HL-60/S4 treated with retinoic acid at 250 ng/mL for 4 days and 3 days (cell line): ENCODE data around the gene AFF2.
"Not testable (repeated sequence)": the region's sequence is repeated elsewhere in the genome, so short reads cannot be mapped to it uniquely, and the experiment has no call there.

Source experiments
- in situ Hi-C: fragments of 300-500 bp; cut with MboI; formaldehyde crosslinking; loops from 2 replicates; pipeline ENCODE4 v1.7.0; 2022; ENCODE audit warnings: low sequenced_read_pairs

AFF2 gene

GRCh38 chrX:148906628-148907027 is 406.2 kb downstream of the AFF2 start:
- in situ Hi-C loops = not testable (repeated sequence)

DNA sequence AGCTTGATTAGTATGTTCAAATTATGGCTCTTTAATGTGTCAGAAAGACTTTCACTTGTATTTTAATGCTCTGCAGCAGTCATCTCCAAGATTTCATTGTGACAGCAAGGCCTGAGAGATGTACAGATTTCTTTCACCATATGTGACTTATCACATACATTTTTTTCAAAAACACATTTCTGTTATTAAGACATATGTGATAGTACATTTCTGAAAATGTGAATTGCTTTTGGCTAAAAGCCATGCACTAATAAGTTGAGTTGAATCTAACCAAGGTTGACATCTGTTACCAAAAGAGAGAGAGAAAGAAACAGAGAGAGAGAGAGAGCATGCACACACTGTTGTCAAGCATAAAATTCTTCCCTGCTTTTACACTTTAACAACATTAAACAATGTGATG is 409.3 kb downstream of the AFF2 start:
- in situ Hi-C loops = no loop called here

- in situ Hi-C loops = no loop called here
These were observed 413.6 kb downstream of the AFF2 start for GRCh38 chrX:148913971-148914370.

GRCh38 chrX:148914783-148915182 is 414.4 kb downstream of the AFF2 start:
- in situ Hi-C loops = no loop called here

DNA sequence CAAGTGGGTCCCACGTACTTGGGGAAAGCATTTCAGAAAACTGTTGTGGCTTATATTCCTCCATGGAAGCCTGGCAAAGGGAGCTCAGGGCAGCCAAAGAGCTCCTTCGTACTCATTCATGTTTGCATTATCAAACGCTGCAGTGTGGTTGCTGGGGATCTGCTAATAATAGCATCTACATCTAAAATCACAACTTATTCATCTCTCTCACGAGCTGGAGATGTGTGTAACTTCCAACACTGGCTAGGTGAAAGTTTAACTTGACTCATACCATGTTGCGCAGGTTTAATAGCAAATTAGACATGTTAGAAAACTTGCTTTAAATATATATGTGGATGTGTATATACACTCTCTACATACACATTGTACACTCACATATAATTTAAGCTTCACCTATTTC is 415.1 kb downstream of the AFF2 start:
- in situ Hi-C loops = no loop called here

DNA sequence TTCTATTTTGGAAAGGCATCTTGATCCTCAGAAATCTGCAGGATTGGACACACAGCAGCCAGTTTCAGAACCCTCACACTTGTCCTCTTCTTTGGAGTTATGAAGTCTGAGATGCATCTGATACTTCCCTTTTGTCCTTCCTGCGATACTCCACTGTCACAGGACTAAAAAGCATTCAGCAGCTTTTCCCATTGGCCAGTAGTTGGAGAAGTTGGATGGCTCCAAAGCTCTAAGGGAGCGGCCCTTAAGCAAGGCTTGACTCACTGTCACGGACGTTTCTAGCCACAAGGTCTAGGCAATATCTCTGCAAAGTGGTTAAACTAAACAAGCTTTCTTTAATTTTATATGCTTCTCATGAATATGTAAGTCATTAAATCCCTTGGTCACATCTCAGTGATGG is 417.0 kb downstream of the AFF2 start:
- in situ Hi-C loops = no loop called here

GRCh38 chrX:148923631-148924030 is 423.2 kb downstream of the AFF2 start:
- in situ Hi-C loops = no loop called here

DNA sequence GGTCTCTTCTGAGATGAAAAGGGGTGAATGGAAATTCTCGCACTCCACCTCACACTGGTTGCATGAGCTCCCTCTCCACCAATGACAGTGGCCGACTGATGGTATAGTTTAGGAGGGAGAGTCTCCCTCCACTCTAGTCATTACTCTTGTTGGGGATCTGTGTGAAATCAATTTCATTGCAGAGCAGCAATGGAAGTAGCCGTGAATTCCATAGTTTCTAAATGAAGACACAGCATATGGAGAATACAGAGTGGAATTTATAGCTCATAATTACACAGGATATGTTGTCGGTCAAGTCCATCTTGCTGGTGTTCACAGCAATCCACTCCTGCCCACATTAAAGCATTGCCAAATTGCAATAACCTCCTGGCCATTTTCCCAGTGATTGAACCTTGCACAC is 426.0 kb downstream of the AFF2 start:
- in situ Hi-C loops = no loop called here

DNA sequence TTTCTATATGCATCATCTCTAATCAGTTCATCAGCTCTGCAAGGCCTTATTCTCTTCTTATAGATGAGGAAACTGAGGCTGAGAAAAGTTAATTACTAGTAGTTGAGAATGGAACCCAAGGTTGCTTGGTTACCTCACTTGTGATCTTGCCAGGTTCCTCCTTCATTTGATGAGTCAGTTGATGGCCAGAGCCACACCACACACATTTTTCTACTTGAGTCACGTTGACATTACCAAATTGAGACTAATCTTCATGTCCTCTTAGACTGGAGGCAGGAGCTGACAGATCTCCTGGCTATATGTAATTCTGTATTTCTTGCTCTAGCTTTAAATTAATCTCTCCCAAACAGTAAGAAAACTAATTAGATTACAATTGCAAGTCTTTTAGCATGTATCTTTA is 428.4 kb downstream of the AFF2 start:
- in situ Hi-C loops = no loop called here

GRCh38 chrX:148929686-148930085 is 429.3 kb downstream of the AFF2 start:
- in situ Hi-C loops = no loop called here

- in situ Hi-C loops = no loop called here
These were observed 429.9 kb downstream of the AFF2 start for GRCh38 chrX:148930206-148930729.

DNA sequence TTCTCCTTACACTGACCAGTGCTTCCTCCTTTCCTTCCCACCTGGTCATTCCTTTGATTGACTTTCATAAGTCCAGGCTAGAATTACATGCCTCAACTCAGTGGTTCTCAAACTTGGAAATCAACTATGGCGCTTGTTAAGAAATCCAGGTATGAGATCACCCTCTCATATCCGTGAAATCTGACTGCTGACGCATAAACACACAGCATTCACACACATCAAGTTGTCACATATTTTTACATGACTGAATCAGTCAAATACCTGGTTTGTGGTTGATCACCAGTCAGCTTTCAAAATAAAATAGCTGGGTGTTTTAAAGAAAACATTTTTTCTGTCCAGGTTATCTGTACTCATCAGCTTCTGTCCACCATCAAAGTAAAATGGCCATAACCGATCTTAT is 433.5 kb downstream of the AFF2 start:
- in situ Hi-C loops = no loop called here

DNA sequence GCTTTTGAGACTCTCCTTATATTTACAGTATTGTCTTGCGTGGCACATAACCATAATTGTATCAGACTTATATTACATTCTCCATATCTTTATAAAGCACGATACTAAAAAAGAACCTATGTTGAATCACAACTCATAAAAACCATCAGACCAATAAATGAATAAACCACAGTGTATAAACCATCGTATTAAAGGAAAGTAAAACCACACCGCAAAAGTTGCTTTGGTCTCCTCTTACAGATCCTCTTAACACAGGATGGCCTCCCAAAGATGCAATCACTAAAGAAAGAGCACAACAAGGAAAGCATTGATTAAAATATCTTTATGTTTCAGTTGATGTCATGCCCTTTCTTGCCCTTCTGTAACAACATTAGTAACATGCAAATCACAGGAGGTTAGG is 437.9 kb downstream of the AFF2 start:
- in situ Hi-C loops = no loop called here

DNA sequence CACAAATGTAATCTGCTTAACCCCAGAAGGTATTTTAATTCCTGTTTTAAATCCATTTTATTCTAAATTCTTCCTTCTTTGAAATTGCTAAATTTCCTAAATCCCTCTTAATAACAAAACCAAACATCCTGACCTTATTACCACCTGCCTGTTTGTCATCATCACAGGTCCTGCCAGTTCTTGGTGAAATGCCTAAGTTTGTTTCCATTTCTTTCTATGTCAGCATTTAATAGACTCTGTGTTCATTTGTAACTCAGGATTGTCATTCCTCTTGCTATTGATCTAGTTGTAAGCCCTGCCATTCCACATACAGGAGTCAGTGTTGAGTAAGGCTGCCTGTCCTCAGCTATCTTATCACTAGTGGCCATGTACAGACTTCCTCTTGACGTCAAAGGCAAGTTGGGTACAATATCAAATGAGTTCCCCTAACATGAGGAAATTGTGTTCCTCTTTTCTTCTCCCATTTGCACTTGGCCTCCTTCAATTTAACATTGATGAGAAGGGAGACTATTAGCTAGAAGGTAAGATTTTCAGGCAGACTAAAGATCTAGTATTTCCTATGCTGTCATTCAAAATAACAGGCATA is 440.1 kb downstream of the AFF2 start:
- in situ Hi-C loops = no loop called here

DNA sequence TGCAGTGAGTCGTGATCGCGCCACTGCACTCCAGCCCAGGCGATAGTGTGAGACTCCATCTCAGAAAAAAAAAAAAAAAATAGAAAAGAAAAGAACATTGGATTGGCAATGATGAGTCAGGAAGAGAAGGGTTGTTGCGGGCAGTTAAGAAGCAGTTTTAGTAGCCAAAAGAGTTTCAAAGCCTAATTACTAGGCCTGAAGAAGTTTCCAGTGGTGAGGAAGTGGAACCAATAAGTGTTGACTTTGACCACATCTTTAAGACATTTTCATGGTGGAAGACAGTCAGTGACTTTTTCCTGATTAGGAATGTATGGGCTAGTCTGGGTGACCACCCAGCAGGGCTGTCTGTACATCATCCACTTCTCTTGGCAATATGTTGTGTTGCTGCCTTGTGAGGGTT is 442.3 kb downstream of the AFF2 start:
- in situ Hi-C loops = no loop called here

- in situ Hi-C loops = no loop called here
These were observed 447.1 kb downstream of the AFF2 start for GRCh38 chrX:148947399-148947975.

DNA sequence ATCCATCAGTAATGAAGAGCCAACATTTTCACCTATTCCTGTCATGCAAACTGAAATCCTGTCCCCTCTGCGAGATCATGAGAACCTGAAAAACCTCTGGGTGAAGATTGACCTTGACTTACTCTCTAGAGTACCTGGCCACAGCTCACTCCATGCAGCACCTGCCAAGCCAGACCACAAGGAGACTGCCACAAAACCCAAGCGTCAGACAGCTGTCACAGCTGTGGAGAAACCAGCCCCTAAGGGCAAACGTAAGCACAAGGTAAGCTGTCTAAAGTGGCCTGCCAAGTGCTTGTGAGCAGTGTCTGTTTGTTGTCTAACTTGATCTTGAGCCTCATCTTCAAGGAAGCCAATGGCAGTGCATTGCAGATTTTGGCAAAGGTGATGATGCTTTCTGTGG is 455.9 kb downstream of the AFF2 start:
- in situ Hi-C loops = no loop called here

- in situ Hi-C loops = no loop called here
These were observed 458.5 kb downstream of the AFF2 start for GRCh38 chrX:148958901-148959300.

GRCh38 chrX:148960060-148960459 is 459.6 kb downstream of the AFF2 start:
- in situ Hi-C loops = no loop called here

GRCh38 chrX:148961985-148962384 is 461.6 kb downstream of the AFF2 start:
- in situ Hi-C loops = no loop called here

- in situ Hi-C loops = no loop called here
These were observed 476.4 kb downstream of the AFF2 start for GRCh38 chrX:148976571-148977400.

GRCh38 chrX:148979786-148980185 is 479.4 kb downstream of the AFF2 start:
- in situ Hi-C loops = no loop called here
